ENCODE data around the gene POU2F3.
"Not testable (repeated sequence)": the region's sequence is repeated elsewhere in the genome, so short reads cannot be mapped to it uniquely, and the experiment has no call there.

POU2F3 gene

DNA sequence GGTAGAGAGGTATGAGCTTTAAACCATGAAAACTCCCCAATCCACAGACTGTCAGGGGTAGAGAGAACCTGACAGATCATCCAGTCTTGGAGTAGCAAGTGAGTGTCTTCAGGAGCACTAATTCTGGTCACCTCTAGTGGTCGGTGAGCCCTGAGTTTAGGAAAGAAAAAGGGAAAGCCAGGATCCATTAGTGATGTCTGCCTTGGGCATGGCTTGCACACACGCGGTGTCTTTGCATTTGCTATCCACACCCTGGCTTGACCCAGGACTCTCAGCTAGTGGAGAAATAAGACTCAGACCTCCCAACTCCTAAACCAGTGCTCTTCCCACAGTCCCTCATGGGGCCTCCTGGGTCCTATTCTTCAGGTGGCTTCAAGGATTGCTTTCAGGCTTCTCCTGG lies 19.3 kb downstream of the POU2F3 start:
- Mint-ChIP-seq H3K4me3 (no peak overlapping the region), H3K27ac (no peak overlapping the region), H3K27me3 (peaks cover 75% of the 10 kb centered on the region), H3K4me1 (no peaks in the 10 kb centered on the region), H3K9me3 (no peaks in the 10 kb centered on the region), H3K36me3 (no peaks in the 10 kb centered on the region)
- no peak for DNase-seq
- CTCF ChIA-PET, result interaction anchor here (1.4 kb wide), 1 partner anchor 24 kb away, joined by 5 read pairs; no protein-coding TSS in a partner anchor

DNA sequence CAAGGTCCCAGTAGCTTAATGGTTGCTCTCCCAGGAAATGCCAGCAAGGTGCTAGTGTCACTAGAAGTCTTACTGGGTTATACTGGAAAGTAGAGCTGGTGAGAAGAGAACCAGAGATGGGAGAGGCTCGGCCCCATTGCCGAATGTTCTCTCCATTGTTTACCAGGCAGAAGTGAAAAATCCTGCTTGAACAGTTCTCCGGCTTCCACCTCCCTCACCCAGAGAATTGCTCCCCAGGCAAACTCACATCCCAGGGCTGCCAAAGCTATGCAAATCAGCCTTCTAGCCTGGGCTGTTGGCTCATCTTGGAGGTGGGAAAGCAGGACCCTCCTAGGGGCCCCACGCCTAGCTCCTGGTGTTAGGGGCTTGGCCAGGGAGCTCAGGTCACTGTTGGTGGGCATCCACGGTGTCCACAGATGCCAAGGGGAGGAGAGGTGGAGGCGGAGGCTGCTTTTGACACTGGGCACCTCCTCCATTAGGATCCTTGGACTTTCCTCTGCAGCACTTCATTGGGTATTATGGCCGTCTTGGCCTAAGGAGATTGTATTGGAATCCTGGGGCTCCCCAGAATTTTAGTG lies 20.1 kb downstream of the POU2F3 start:
- no peak overlapping the region for H3K4me3 Mint-ChIP-seq
- H3K27ac Mint-ChIP-seq, result no peak overlapping the region
- no peaks in the 10 kb centered on the region for H3K4me1 Mint-ChIP-seq
- H3K9me3 Mint-ChIP-seq, result no peaks in the 10 kb centered on the region
- CTCF ChIA-PET, result interaction anchor here (1.4 kb wide), 1 partner anchor 25 kb away, joined by 5 read pairs; no protein-coding TSS in a partner anchor
- H3K36me3 Mint-ChIP-seq, result no peaks in the 10 kb centered on the region
- no peak for DNase-seq
- peaks cover 70% of the 10 kb centered on the region for H3K27me3 Mint-ChIP-seq

DNA sequence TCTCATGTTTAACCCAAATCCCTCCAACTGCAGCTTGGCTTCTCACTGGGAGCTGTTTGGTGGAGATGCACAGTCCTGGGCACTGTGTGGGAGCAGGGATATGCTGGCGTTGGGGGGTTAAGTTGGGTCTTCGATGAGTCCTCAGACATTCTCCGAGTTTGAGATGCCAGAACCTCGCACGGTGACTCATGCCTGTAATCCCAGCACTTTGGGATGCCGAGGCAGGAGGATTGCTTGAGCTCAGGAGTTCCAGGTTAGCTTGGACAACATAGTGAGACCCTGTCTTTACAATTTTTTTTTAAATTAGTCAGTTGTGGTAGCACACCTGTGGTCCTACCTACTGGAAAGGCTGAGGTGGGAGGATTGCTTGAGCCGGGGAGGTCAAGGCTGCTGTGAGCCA lies 20.7 kb downstream of the POU2F3 start:
- Mint-ChIP-seq H3K27ac (no peak overlapping the region), H3K36me3 (no peaks in the 10 kb centered on the region), H3K27me3 (peaks cover 70% of the 10 kb centered on the region), H3K9me3 (no peaks in the 10 kb centered on the region), H3K4me3 (no peak overlapping the region), H3K4me1 (no peaks in the 10 kb centered on the region)
- no peak for DNase-seq
- CTCF ChIA-PET, result no interaction called here

DNA sequence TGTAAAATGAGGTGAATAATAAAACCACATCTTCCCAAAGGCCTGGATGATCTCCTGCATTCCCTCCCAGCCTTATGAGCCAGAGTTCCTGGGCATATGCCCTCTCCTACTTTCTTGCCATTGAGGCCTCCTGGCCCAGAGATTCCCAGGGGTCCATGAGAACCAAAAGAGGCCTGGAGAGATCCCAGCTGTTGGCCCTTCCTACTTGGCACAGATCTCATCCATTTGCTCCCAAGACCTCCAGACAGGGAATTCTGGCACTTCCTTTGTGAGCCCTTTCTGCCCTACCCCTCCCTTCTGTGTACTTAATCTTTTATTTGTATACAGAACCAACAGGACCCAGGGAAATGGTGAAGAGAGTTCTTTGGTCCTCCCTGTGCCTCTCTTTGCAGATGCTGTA lies 21.4 kb downstream of the POU2F3 start:
- Mint-ChIP-seq H3K4me1 (no peaks in the 10 kb centered on the region), H3K27ac (no peak overlapping the region), H3K27me3 (peaks cover 70% of the 10 kb centered on the region), H3K36me3 (no peaks in the 10 kb centered on the region), H3K4me3 (no peak overlapping the region), H3K9me3 (no peaks in the 10 kb centered on the region)
- CTCF ChIA-PET, result no interaction called here
- no peak for DNase-seq

DNA sequence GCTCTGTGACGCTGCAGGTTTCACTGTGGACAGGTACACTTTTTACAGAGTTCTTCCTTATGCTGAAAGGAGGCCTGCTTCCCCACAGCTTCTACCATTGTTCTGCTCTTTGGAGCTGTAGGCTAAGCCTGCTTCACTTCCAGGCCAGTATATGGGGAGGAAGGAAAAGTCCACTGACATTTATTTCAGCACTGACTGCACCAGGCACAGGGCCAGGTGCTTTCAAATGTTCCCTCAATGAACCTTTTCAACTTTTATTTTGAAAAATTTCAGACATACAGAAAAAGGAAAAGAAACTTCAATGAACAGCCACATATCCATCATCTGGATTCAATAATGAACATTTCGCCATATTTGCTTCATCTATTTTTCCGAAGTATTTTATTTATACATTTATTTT lies 22.0 kb downstream of the POU2F3 start:
- CTCF ChIA-PET, result no interaction called here
- no peaks in the 10 kb centered on the region for H3K36me3 Mint-ChIP-seq
- DNase-seq, result no peak
- H3K4me1 Mint-ChIP-seq, result no peaks in the 10 kb centered on the region
- peaks cover 68% of the 10 kb centered on the region for H3K27me3 Mint-ChIP-seq
- no peak overlapping the region for H3K4me3 Mint-ChIP-seq
- H3K27ac Mint-ChIP-seq, result no peak overlapping the region
- H3K9me3 Mint-ChIP-seq, result no peaks in the 10 kb centered on the region

DNA sequence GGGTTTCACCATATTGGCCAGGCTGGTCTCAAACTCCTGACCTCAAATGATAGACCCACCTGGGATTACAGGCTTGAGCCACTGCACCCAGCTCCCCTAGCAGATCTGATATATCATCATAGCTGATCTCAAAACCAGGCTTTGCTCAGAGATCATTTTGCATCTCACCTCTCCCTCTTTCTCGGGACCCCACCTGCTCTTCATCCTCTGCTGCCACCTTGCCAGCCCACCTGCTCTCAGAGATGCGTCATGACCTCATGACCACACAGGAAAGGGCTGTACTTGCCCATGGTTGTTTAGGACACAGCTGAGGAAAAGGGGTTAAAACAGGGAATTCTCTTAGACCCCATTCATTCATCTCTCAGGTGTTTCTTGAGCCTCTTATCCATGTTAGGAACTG lies 27.4 kb downstream of the POU2F3 start:
- Mint-ChIP-seq H3K27ac (no peak overlapping the region), H3K4me3 (no peak overlapping the region), H3K36me3 (no peaks in the 10 kb centered on the region), H3K27me3 (peaks cover 53% of the 10 kb centered on the region), H3K9me3 (no peaks in the 10 kb centered on the region), H3K4me1 (no peaks in the 10 kb centered on the region)
- CTCF ChIA-PET, result interaction anchor here (1.3 kb wide), 1 partner anchor 33 kb away, joined by 3 read pairs; no protein-coding TSS in a partner anchor
- no peak for DNase-seq

DNA sequence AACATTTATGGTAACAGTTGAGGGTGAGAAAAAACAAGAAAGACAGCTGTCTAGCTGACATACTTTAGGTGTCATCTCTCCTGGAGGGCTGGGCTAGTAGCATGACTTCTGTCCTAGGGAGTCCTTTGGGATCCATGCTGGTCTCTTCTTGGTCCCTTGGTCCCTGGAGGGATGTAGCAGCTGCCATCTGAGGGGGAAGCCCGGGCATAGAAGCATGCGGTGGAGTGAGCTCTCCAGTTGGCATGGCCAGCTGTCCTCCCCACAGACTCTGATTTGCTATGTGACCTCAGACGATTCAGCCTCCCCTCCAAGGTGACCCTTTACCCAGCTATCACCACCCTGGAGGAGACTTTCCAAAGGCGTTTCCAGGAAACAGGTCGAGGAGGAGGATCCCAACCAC lies 28.7 kb downstream of the POU2F3 start:
- CTCF ChIA-PET, result interaction anchor here (1.0 kb wide), 1 partner anchor 660 kb away, joined by 3 read pairs; no protein-coding TSS in a partner anchor
- Mint-ChIP-seq H3K9me3 (no peaks in the 10 kb centered on the region), H3K27ac (no peak overlapping the region), H3K4me3 (no peak overlapping the region), H3K27me3 (peaks cover 64% of the 10 kb centered on the region), H3K36me3 (no peaks in the 10 kb centered on the region), H3K4me1 (no peaks in the 10 kb centered on the region)
- no peak for DNase-seq

DNA sequence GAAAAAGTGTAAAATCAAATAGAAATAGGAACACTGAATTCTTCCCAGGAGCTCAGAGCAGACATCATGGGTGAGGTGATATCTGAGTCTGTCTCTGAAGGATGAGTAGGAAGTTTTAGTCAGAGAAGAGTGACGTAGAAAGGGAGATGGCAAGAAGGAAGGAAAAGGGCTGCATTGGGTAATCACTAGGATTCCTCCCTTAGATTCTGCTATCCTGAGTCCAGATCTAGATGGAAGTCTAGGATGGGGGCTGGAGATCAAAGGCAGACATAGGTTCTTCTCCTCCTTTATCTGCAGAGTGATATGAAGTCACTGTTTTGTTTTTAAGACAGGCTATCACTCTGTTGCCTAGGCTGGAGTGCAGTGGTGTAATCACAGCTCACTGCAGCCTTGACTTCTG lies 30.4 kb downstream of the POU2F3 start:
- H3K27me3 Mint-ChIP-seq, result peaks cover 72% of the 10 kb centered on the region
- no peak overlapping the region for H3K4me3 Mint-ChIP-seq

DNA sequence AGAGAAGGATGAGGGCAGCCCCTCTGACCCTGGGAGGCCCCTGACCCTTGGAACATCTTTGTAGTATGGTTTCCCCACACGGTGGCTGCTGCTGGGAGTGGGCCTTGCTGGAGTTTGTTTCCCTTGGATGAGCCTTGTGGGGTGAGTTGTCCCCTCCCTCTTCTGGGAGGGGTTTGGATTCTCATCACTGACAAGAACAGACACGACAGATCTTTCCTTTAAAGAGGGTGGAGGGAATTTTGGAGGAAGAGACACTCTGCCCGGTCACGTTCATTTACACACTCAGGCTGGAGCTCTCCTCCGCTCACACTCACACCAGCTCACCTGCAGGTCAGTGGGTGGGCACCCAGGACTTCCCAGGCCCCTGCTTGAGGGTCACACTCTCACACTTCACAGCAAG lies 31.7 kb downstream of the POU2F3 start:
- Mint-ChIP-seq H3K27me3 (peaks cover 72% of the 10 kb centered on the region), H3K9me3 (no peaks in the 10 kb centered on the region), H3K4me1 (no peaks in the 10 kb centered on the region), H3K27ac (no peak overlapping the region), H3K36me3 (no peaks in the 10 kb centered on the region), H3K4me3 (no peak overlapping the region)
- DNase-seq, result no peak
- CTCF ChIA-PET, result no interaction called here

More for the DNA sequence above, 30.4 kb downstream of the POU2F3 start:
- Mint-ChIP-seq H3K4me1 (no peaks in the 10 kb centered on the region), H3K36me3 (no peaks in the 10 kb centered on the region), H3K27ac (no peak overlapping the region), H3K9me3 (no peaks in the 10 kb centered on the region)
- CTCF ChIA-PET, result interaction anchor here (1.3 kb wide), 1 partner anchor 34 kb away, joined by 3 read pairs; no protein-coding TSS in a partner anchor
- no peak for DNase-seq

DNA sequence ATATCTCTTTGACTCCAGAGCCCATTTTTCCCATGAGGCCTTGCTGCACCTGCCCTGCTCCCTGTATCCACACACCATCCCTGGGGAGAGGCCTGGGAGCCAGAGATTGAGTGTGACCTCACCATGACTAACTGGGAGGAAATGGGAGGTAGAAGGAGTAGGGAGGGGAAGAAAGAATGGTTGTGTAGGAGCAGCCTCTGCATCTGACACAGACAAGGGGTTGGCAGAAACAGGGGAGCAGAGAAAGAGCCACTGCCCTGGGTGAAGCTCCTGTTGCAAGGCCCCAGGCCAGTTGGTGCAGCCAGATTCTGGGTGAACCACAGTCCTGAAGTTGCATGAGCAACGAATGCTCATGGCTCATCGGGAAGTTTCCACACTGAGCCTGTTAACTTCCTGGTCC lies 32.4 kb downstream of the POU2F3 start:
- DNase-seq, result no peak
- Mint-ChIP-seq H3K4me3 (no peak overlapping the region), H3K4me1 (no peaks in the 10 kb centered on the region), H3K36me3 (no peaks in the 10 kb centered on the region), H3K27ac (no peak overlapping the region), H3K27me3 (peaks cover 67% of the 10 kb centered on the region), H3K9me3 (no peaks in the 10 kb centered on the region)
- CTCF ChIA-PET, result no interaction called here

DNA sequence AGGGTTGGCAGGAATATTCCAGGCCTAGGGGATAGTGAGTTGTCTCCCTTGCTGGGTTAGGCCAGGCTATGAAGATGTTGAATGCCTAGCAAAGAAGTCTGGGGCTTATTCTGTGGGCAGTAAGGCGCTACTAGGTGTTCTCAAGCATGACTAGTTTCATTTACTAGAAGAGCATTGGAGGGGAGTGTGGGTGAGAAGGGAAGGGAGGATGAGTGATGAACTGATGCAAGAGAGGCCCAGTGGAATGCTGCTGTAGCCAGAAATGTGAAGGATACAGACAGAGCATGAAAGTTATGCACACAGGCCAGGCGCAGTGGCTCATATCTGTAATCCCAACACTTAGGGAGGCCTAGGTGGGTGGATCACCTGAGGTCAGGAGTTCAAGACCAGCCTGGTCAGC lies 33.5 kb downstream of the POU2F3 start:
- H3K27me3 Mint-ChIP-seq, result peaks cover 65% of the 10 kb centered on the region
- H3K27ac Mint-ChIP-seq, result no peak overlapping the region
- no peaks in the 10 kb centered on the region for H3K36me3 Mint-ChIP-seq
- CTCF ChIA-PET, result no interaction called here
- no peaks in the 10 kb centered on the region for H3K9me3 Mint-ChIP-seq
- DNase-seq, result no peak
- H3K4me1 Mint-ChIP-seq, result no peaks in the 10 kb centered on the region
- no peak overlapping the region for H3K4me3 Mint-ChIP-seq

DNA sequence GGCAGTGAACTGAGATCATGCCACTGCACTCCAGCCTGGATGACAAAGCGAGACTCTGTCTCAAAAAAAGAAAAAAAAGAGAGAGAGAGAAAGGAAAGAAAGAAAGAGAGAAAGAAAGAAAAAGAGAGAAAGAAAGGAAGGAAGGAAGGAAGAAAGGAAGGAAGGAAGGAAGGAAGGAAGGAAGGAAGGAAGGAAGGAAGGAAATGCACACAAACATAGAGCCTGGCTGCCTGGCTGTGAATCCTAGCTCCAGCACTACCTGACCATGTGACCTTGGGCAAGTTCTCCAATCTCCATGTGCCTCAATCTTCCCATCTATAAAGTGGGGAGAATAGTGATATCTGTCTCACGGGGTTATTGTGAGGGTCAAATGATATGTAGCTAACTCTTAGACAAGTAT lies 34.0 kb downstream of the POU2F3 start:
- peaks cover 61% of the 10 kb centered on the region for H3K27me3 Mint-ChIP-seq
- H3K9me3 Mint-ChIP-seq, H3K4me1 Mint-ChIP-seq, CTCF ChIA-PET, H3K27ac Mint-ChIP-seq, H3K4me3 Mint-ChIP-seq, H3K36me3 Mint-ChIP-seq, DNase-seq: not testable (repeated sequence)

DNA sequence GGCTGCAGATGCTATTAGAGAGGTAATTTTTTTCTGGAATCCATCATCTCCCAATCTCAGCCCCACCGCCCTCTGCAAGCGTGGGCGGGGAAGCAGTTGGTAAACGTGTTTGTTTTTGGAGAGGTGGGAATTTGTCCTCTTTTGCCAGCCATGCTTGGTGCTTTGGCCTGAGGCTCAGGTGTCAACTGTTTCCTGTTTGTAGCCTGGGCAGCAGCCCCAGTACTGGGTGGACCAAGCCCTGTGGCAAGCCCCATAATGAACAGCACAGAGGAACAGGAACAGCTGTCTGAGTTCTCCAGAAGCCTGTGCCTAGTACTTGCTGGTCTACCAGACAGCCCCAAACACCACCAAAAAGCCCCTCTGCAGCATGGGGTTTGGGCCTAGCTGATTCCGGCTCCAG lies 39.6 kb downstream of the POU2F3 start:
- no peak for DNase-seq
- H3K4me3 Mint-ChIP-seq, result no peak overlapping the region
- CTCF ChIA-PET, result interaction anchor here (1.0 kb wide), 1 partner anchor 8 kb away, joined by 3 read pairs; no protein-coding TSS in a partner anchor
- H3K4me1 Mint-ChIP-seq, result no peaks in the 10 kb centered on the region
- no peaks in the 10 kb centered on the region for H3K36me3 Mint-ChIP-seq
- peaks cover 41% of the 10 kb centered on the region for H3K27me3 Mint-ChIP-seq
- no peak overlapping the region for H3K27ac Mint-ChIP-seq
- H3K9me3 Mint-ChIP-seq, result no peaks in the 10 kb centered on the region

DNA sequence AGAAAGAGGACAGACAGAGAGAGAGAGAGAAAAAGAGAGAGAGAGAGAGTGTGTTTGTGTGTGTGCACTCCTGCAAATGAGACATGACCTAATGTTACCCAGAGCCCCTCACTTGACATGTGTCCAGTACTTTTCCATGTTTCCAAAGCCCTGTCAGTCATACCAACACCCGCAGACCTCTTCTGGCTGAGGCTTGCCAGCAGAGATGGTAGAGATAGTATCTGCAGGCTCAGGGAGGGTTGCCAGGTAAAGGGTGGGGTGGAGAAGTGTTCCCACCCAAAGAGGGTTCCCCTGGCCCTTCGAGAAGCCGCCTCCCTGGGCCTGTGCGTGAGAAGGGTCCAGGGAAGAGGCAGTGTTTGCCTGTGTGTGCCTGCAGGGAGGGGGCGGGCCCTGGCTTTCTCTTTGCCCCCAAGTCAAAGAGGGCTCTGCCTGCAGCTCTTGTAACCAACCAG lies 40.7 kb downstream of the POU2F3 start:
- CTCF ChIA-PET, result no interaction called here
- H3K9me3 Mint-ChIP-seq, result no peaks in the 10 kb centered on the region
- H3K27me3 Mint-ChIP-seq, result peaks cover 30% of the 10 kb centered on the region
- no peak for DNase-seq
- H3K36me3 Mint-ChIP-seq, result no peaks in the 10 kb centered on the region
- no peak overlapping the region for H3K27ac Mint-ChIP-seq
- no peaks in the 10 kb centered on the region for H3K4me1 Mint-ChIP-seq
- no peak overlapping the region for H3K4me3 Mint-ChIP-seq

DNA sequence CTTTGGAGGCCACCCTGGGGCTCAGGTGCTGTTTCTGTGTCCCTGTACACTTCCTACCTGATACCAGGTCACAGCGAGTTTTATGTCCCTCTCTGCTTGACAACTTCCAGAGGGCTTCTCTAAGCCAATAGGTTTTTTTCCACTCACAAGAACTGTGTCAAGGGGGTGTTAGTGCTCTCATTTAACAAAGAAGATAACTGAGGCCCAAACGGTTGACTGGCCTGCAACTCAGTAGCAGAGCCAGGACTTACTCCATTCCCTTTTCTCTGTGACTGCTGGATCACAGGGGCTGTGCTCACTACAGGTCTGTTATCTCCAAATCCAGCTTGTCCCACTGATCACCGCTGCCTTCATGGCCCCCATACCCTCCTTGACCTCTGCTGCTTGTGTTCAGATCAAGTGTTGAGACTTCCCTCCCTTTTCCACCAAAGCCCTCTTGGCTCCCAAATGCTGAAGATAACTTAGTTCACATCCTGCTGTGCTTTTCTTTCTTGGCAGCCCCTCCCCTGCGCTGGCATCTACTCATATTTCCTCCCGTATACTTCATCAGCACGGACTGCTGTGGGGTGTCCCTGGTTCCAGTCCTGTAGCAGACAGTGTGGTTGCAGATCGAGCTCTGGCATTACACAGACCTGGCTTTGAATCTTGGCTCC lies 41.3 kb downstream of the POU2F3 start:
- Mint-ChIP-seq H3K27me3 (peaks cover 23% of the 10 kb centered on the region), H3K9me3 (no peaks in the 10 kb centered on the region), H3K27ac (no peak overlapping the region), H3K36me3 (no peaks in the 10 kb centered on the region), H3K4me3 (no peak overlapping the region), H3K4me1 (no peaks in the 10 kb centered on the region)
- DNase-seq, result no peak
- CTCF ChIA-PET, result no interaction called here
